Stimulated activated naive CD8-positive, alpha-beta T cell treated with anti-CD3 and anti-CD28 coated beads, Interleukin-15, amount 100 ng/mL, for 72 hours (primary cell): ENCODE results near the gene PDZD2.

ENCODE experiments used
- ATAC-seq: fragments of 150-1000 bp; cut with Tn5 transposase; 2 replicates; pipeline ENCODE4 v1.10.0; 2021; ENCODE audit warnings: mild to moderate bottlenecking, moderate library complexity
- DNase-seq, 2 donors: peaks; one replicate each; pipeline ENCODE4 v3.0.0; 2021 to 2022
- H3K27ac Mint-ChIP-seq, 2 donors: one replicate each; pipeline ENCODE4 v1.8.0; 2022; ENCODE audit warnings: mild to moderate bottlenecking in 2 of 2, mixed read lengths in 2 of 2, moderate library complexity in 2 of 2
- H3K27me3 Mint-ChIP-seq: one replicate; pipeline ENCODE4 v1.8.0; 2022; ENCODE audit warnings: mixed read lengths
- H3K4me1 Mint-ChIP-seq: one replicate; pipeline ENCODE4 v1.8.0; 2022; ENCODE audit warnings: mild to moderate bottlenecking, mixed read lengths
- H3K4me3 Mint-ChIP-seq, 2 donors: one replicate each; pipeline ENCODE4 v1.8.0; 2022; ENCODE audit warnings: mild to moderate bottlenecking in 2 of 2, mixed read lengths in 2 of 2, moderate library complexity in 1 of 2
- H3K9me3 Mint-ChIP-seq, 2 donors: one replicate each; pipeline ENCODE4 v1.8.0; 2022; ENCODE audit warnings: mixed read lengths in 2 of 2

PDZD2 gene

GRCh38 chr5:31937703-31938102, 298.8 kb downstream of the PDZD2 start:
- Mint-ChIP-seq H3K27me3 (no peaks in the 10 kb centered on the region), H3K4me1 (no peaks in the 10 kb centered on the region), H3K4me3 (no peak overlapping the region), H3K9me3 (peaks cover 4 to 8% of the 10 kb centered on the region in 2 donors), H3K27ac (no peak overlapping the region)
- ATAC-seq (no peak), DNase-seq (no peak)

GRCh38 chr5:31939151-31939550, 300.2 kb downstream of the PDZD2 start:
- DNase-seq (no peak), ATAC-seq (no peak)
- Mint-ChIP-seq H3K27me3 (no peaks in the 10 kb centered on the region), H3K9me3 (peaks cover 4 to 8% of the 10 kb centered on the region in 2 donors), H3K4me3 (no peak overlapping the region), H3K4me1 (no peaks in the 10 kb centered on the region), H3K27ac (no peak overlapping the region)

- Mint-ChIP-seq H3K27me3 (no peaks in the 10 kb centered on the region), H3K4me3 (no peak overlapping the region), H3K27ac (no peak overlapping the region), H3K9me3 (peaks cover 4 to 8% of the 10 kb centered on the region in 2 donors), H3K4me1 (no peaks in the 10 kb centered on the region)
- DNase-seq = no peak
- no peak for ATAC-seq
Observed at GRCh38 chr5:31941151-31941755, 302.3 kb downstream of the PDZD2 start.

GRCh38 chr5:31942546-31942945, 303.6 kb downstream of the PDZD2 start:
- ATAC-seq (no peak), DNase-seq (no peak)
- peaks cover 4 to 8% of the 10 kb centered on the region in 2 donors for H3K9me3 Mint-ChIP-seq
- no peak overlapping the region for H3K4me3 Mint-ChIP-seq
- no peaks in the 10 kb centered on the region for H3K27me3 Mint-ChIP-seq
- no peak overlapping the region for H3K27ac Mint-ChIP-seq
- no peaks in the 10 kb centered on the region for H3K4me1 Mint-ChIP-seq

GRCh38 chr5:31944684-31945445, 305.9 kb downstream of the PDZD2 start:
- Mint-ChIP-seq H3K9me3 (no peaks in the 10 kb centered on the region), H3K4me3 (no peak overlapping the region), H3K27ac (no peak overlapping the region), H3K4me1 (no peaks in the 10 kb centered on the region), H3K27me3 (no peaks in the 10 kb centered on the region)
- ATAC-seq (no peak), DNase-seq (no peak)

- Mint-ChIP-seq H3K4me1 (no peaks in the 10 kb centered on the region), H3K4me3 (no peak overlapping the region), H3K9me3 (no peaks in the 10 kb centered on the region), H3K27me3 (no peaks in the 10 kb centered on the region), H3K27ac (no peak overlapping the region)
- ATAC-seq (no peak), DNase-seq (no peak)
Observed at GRCh38 chr5:31948006-31948405, 309.1 kb downstream of the PDZD2 start.

- Mint-ChIP-seq H3K4me1 (no peaks in the 10 kb centered on the region), H3K27me3 (no peaks in the 10 kb centered on the region), H3K27ac (no peak overlapping the region), H3K9me3 (no peaks in the 10 kb centered on the region), H3K4me3 (no peak overlapping the region)
- DNase-seq (no peak), ATAC-seq (no peak)
Observed at GRCh38 chr5:31952067-31952466, 313.1 kb downstream of the PDZD2 start.

- Mint-ChIP-seq H3K27ac (no peak overlapping the region), H3K9me3 (no peaks in the 10 kb centered on the region), H3K27me3 (no peaks in the 10 kb centered on the region), H3K4me3 (no peak overlapping the region), H3K4me1 (no peaks in the 10 kb centered on the region)
- no peak for DNase-seq
- no peak for ATAC-seq
Observed at GRCh38 chr5:31954091-31954490, 315.2 kb downstream of the PDZD2 start.

- Mint-ChIP-seq H3K4me1 (no peaks in the 10 kb centered on the region), H3K4me3 (no peak overlapping the region), H3K9me3 (no peaks in the 10 kb centered on the region), H3K27me3 (peaks cover 2% of the 10 kb centered on the region), H3K27ac (no peak overlapping the region)
- DNase-seq (no peak), ATAC-seq (no peak)
Observed at GRCh38 chr5:31957151-31957550, 318.2 kb downstream of the PDZD2 start.

- Mint-ChIP-seq H3K4me1 (peaks cover 12% of the 10 kb centered on the region), H3K9me3 (peaks cover 0 to 3% of the 10 kb centered on the region in 2 donors), H3K4me3 (no peak overlapping the region), H3K27ac (no peak overlapping the region), H3K27me3 (peaks cover 12% of the 10 kb centered on the region)
- no peak for DNase-seq
- ATAC-seq = no peak
Observed at GRCh38 chr5:31962351-31962751, 323.4 kb downstream of the PDZD2 start.

- peaks cover 0 to 3% of the 10 kb centered on the region in 2 donors for H3K9me3 Mint-ChIP-seq
- no peak overlapping the region for H3K4me3 Mint-ChIP-seq
- peaks cover 12% of the 10 kb centered on the region for H3K4me1 Mint-ChIP-seq
- peak overlapping the region in 1 of 2 donors; percentile 54 for H3K27ac Mint-ChIP-seq
- no peak for DNase-seq
- H3K27me3 Mint-ChIP-seq = peaks cover 12% of the 10 kb centered on the region
- no peak for ATAC-seq
Observed at GRCh38 chr5:31962871-31963307, 324.0 kb downstream of the PDZD2 start.

- no peak overlapping the region for H3K27ac Mint-ChIP-seq
- peaks cover 12% of the 10 kb centered on the region for H3K27me3 Mint-ChIP-seq
- no peak for ATAC-seq
- no peak for DNase-seq
- H3K4me1 Mint-ChIP-seq = peaks cover 12% of the 10 kb centered on the region
- H3K4me3 Mint-ChIP-seq = no peak overlapping the region
- H3K9me3 Mint-ChIP-seq = peaks cover 0 to 3% of the 10 kb centered on the region in 2 donors
Observed at GRCh38 chr5:31963358-31964006, 324.6 kb downstream of the PDZD2 start.

GRCh38 chr5:31964007-31964360, 325.1 kb downstream of the PDZD2 start:
- DNase-seq = no peak
- no peak overlapping the region for H3K4me3 Mint-ChIP-seq
- H3K27me3 Mint-ChIP-seq = peaks cover 12% of the 10 kb centered on the region
- H3K9me3 Mint-ChIP-seq = peaks cover 0 to 3% of the 10 kb centered on the region in 2 donors
- ATAC-seq = no peak
- H3K4me1 Mint-ChIP-seq = peaks cover 12% of the 10 kb centered on the region
- H3K27ac Mint-ChIP-seq = no peak overlapping the region

GRCh38 chr5:31965227-31965626, 326.3 kb downstream of the PDZD2 start:
- Mint-ChIP-seq H3K4me3 (no peak overlapping the region), H3K27me3 (peaks cover 12% of the 10 kb centered on the region), H3K27ac (no peak overlapping the region), H3K4me1 (peaks cover 12% of the 10 kb centered on the region), H3K9me3 (peaks cover 0 to 3% of the 10 kb centered on the region in 2 donors)
- DNase-seq = no peak
- ATAC-seq = no peak

- no peak overlapping the region for H3K27ac Mint-ChIP-seq
- peaks cover 0 to 3% of the 10 kb centered on the region in 2 donors for H3K9me3 Mint-ChIP-seq
- ATAC-seq = no peak
- no peak overlapping the region for H3K4me3 Mint-ChIP-seq
- H3K4me1 Mint-ChIP-seq = peaks cover 12% of the 10 kb centered on the region
- no peak for DNase-seq
- H3K27me3 Mint-ChIP-seq = peaks cover 12% of the 10 kb centered on the region
Observed at GRCh38 chr5:31966936-31967335, 328.0 kb downstream of the PDZD2 start.

- ATAC-seq = no peak
- Mint-ChIP-seq H3K4me1 (peaks cover 10% of the 10 kb centered on the region), H3K4me3 (no peak overlapping the region), H3K27me3 (peaks cover 7% of the 10 kb centered on the region), H3K27ac (no peak overlapping the region), H3K9me3 (peaks cover 0 to 3% of the 10 kb centered on the region in 2 donors)
- DNase-seq = no peak
Observed at GRCh38 chr5:31967461-31967860, 328.5 kb downstream of the PDZD2 start.
